Activated B cell treated with CpG ODN at 0.5 μM for 24 hours (primary cell): ENCODE data around the gene CTBP1. TPM values are rescaled to one million over a fixed set of nuclear protein-coding genes. Genes with fewer than 3 reads are reported as not detected.

Experiments
- ATAC-seq: fragments of 200-7000 bp; cut with Tn5 transposase; one replicate; pipeline ENCODE4 v1.10.0; 2021; ENCODE audit warnings: low read depth, mild to moderate bottlenecking, moderate library complexity
- CTCF ChIA-PET: fragments of 350-600 bp; sonication (Branson Sonifier 250); formaldehyde crosslinking; loops from one replicate; lab custom pipeline; 2021; ENCODE audit warnings: antibody characterized with exemption; lab: Charles Lee
- POLR2A ChIA-PET: fragments of 350-600 bp; sonication (Branson Sonifier 250); formaldehyde crosslinking; loops from one replicate; lab custom pipeline; 2021; ENCODE audit warnings: antibody characterized with exemption; lab: Charles Lee
- DNase-seq: peaks from one replicate; pipeline ENCODE4 v3.0.0; 2022
- H3K27ac Mint-ChIP-seq: one replicate; pipeline ENCODE4 v1.8.0; 2020; ENCODE audit warnings: mixed read lengths
- H3K27me3 Mint-ChIP-seq: one replicate; pipeline ENCODE4 v1.8.0; 2021; ENCODE audit warnings: mixed read lengths
- H3K36me3 Mint-ChIP-seq: one replicate; pipeline ENCODE4 v1.8.0; 2021; ENCODE audit warnings: low read depth, mixed read lengths
- H3K4me1 Mint-ChIP-seq: one replicate; pipeline ENCODE4 v1.8.0; 2021; ENCODE audit warnings: mixed read lengths
- H3K4me3 Mint-ChIP-seq: one replicate; pipeline ENCODE4 v1.8.0; 2020; ENCODE audit warnings: mild to moderate bottlenecking, mixed read lengths
- H3K9me3 Mint-ChIP-seq: one replicate; pipeline ENCODE4 v1.8.0; 2020; ENCODE audit warnings: mixed read lengths
- CTCF ChIP-seq: fragments of 200-600 bp; IDR thresholded peaks from one replicate; pipeline ENCODE4 v1.8.0; 2022; ENCODE audit warnings: antibody characterized with exemption, mild to moderate bottlenecking
- intact Hi-C: fragments of 100-400 bp; cut with micrococcal nuclease; formaldehyde crosslinking; loops from one replicate; pipeline ENCODE4 v1.15.1; 2024
- total RNA-seq: library from RNA; stranded (reverse); gene quantifications from 2 replicates; pipeline ENCODE4 v1.2.3, GENCODE V29; 2022

CTBP1 gene
- total RNA-seq, 1 donor from 2014 or later: 175 TPM

GRCh38 chr4:1234811-1235292, 14.1 kb downstream of the CTBP1 start:
- CTCF ChIA-PET: interaction anchor here (1.2 to 1.5 kb wide), 2 partner anchors 32 to 68 kb away, joined by 3 to 4 read pairs; no protein-coding TSS in a partner anchor
- ATAC-seq: no peak
- H3K36me3 Mint-ChIP-seq: peaks cover 79% of the 10 kb centered on the region
- intact Hi-C loops: no loop called here
- no peaks in the 10 kb centered on the region for H3K9me3 Mint-ChIP-seq
- no peak for DNase-seq
- no peaks in the 10 kb centered on the region for H3K27me3 Mint-ChIP-seq
- no peak overlapping the region for H3K4me3 Mint-ChIP-seq
- no peak overlapping the region for H3K27ac Mint-ChIP-seq
- POLR2A ChIA-PET: no interaction called here
- peaks cover 7% of the 10 kb centered on the region for H3K4me1 Mint-ChIP-seq
- TF ChIP-seq CTCF: no peak

DNA sequence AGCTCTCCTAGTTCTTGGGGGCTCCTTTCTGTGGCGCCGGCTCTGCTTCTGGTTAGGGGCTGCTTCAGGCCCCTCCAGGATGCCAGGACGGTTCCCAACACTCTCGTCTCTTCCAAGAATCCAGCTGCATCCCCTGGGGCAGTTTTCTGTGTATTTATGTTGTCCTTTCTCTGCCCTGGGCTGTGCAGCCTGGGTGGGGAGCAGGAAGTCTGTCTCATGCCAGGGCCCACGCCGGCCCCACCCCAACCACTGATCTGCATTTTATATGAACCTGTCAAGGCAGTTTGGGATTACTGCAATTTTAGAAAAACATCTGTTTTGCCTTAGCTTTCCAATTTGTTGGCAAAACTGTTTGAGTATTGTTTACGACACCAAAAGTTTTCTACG, 14.6 kb downstream of the CTBP1 start:
- ChIA-PET CTCF (interaction anchor here (1.2 to 1.5 kb wide), 2 partner anchors 31 to 67 kb away, joined by 3 to 4 read pairs; no protein-coding TSS in a partner anchor), POLR2A (no interaction called here)
- no peak for ATAC-seq

GRCh38 chr4:1233641-1234308, 15.2 kb downstream of the CTBP1 start:
- H3K4me3 Mint-ChIP-seq: no peak overlapping the region
- intact Hi-C loops: no loop called here
- H3K27ac Mint-ChIP-seq: no peak overlapping the region
- H3K4me1 Mint-ChIP-seq: peaks cover 5% of the 10 kb centered on the region
- no peak for DNase-seq
- no peaks in the 10 kb centered on the region for H3K9me3 Mint-ChIP-seq
- no peak for TF ChIP-seq CTCF
- no peak for ATAC-seq
- H3K36me3 Mint-ChIP-seq: peaks cover 81% of the 10 kb centered on the region
- ChIA-PET POLR2A (no interaction called here), CTCF (interaction anchor here (1.2 to 1.5 kb wide), 2 partner anchors 31 to 67 kb away, joined by 3 to 4 read pairs; no protein-coding TSS in a partner anchor)
- H3K27me3 Mint-ChIP-seq: no peaks in the 10 kb centered on the region

More for the DNA sequence above, 14.6 kb downstream of the CTBP1 start:
- Mint-ChIP-seq H3K4me3 (no peak overlapping the region), H3K27me3 (no peaks in the 10 kb centered on the region), H3K36me3 (peaks cover 80% of the 10 kb centered on the region), H3K9me3 (no peaks in the 10 kb centered on the region), H3K4me1 (peaks cover 7% of the 10 kb centered on the region), H3K27ac (no peak overlapping the region)
- no peak for DNase-seq
- intact Hi-C loops: no loop called here
- TF ChIP-seq CTCF: no peak

DNA sequence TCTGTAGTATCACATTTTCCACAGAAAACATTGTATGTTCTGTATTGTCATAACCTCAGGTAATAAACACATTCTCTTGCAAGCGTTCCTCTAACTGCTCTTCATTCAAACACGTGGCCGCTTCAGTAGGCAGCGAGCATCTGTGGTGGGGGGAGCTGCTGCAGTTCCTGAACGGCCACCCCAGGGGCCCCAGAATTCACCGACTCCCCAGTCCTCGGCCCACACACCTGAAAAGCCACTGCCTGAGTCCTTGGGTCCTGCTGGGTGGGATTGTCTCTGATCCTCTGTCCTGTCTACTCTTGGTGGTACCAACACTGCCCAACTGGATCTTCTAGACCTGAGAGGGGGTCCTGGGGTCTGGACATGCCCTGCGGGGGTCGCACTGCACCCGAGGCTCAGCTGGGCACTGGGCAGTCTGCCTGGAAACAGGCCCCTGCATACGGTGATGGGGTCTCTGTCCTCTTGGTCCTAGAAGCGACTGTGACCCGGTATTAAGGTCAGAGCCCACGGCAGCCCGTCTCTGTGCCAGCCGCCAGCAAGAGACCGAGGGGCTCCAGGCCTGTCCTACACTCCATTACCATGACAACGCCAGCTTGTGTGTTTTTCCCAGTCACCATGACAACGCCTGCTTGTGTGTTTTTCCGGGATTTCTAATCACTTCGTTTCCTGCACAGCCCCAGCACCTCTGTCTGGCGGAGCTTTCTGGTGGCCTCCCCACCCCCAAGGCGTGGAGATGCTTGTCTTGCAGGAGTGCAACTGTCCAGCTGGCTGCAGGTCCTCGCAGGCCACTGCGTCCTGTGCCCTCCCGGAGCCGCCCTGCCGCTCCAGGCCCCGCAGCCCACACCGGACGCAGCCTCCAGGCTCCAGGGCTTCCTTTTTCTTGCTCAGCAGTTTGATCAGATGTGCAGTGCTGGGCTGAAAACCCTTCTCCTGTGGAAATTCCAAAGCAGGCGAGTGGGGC, 16.0 kb downstream of the CTBP1 start:
- intact Hi-C loops: no loop called here
- no peak for ATAC-seq
- DNase-seq: no peak
- ChIA-PET POLR2A (no interaction called here), CTCF (no interaction called here)
- Mint-ChIP-seq H3K9me3 (no peaks in the 10 kb centered on the region), H3K4me1 (peaks cover 3% of the 10 kb centered on the region), H3K27ac (no peak overlapping the region), H3K4me3 (no peak overlapping the region), H3K36me3 (peaks cover 76% of the 10 kb centered on the region), H3K27me3 (no peaks in the 10 kb centered on the region)
- TF ChIP-seq CTCF: no peak
